ENCODE data around the gene NSFL1C. TPM values are rescaled to one million over a fixed set of nuclear protein-coding genes. Genes with fewer than 3 reads are reported as not detected.

The NSFL1C gene
- polyA plus RNA-seq, 1 of the 3 experiments (the other 2 are of a cell fraction): 45.9 TPM

DNA sequence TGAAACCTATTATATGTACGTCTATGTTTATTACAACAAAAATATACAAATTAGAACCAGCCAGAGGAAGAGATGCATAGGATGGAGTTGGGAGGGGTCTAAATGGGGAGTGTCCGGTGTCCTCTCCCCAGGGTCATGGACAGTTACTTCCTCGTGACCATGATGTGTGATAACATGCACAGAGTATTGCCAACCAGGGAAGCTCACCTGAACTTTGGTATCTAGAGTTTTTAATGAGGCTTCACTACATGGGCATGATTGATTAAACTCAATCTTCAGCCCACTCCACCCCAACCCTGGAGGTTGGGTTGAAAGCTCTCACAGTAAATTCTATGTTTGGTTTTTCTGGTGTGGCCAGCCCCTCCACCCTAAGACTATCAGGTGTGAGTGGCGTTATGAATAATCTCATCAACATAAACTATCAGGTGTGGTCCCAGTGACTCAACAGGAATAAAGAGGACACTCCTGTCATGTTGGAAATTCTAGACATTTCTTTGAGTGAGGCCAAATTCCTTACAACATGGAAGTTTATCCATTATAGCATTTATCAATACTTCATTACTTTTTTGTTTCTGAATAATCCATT is 37.4 kb downstream of the NSFL1C start:
- no peaks in the 10 kb centered on the region for H3K27me3 ChIP-seq (ENCODE audit: insufficient read depth)
- H2AFZ ChIP-seq (ENCODE audit: low read depth): no peak overlapping the region
- no peaks in the 10 kb centered on the region for H3F3A ChIP-seq (replicated peaks; ENCODE audit: insufficient read depth)
- H3K9me3 ChIP-seq: no peaks in the 10 kb centered on the region
- no peak overlapping the region for H3K4me3 ChIP-seq (ENCODE audit: low read depth in 2 of 2, low read length in 1 of 2)
- no peak for DNase-seq
- H3K9me2 ChIP-seq: no peaks in the 10 kb centered on the region
- H3K79me2 ChIP-seq (ENCODE audit: insufficient read depth): no peaks in the 10 kb centered on the region
- CTCF ChIA-PET: interaction anchor here (1.2 to 3.5 kb wide), 2 partner anchors 8 to 38 kb away, joined by 5 to 30 read pairs; no protein-coding TSS in a partner anchor
- H3K4me1 ChIP-seq (ENCODE audit: control insufficient read depth in 1 of 2, insufficient read depth in 2 of 2, low read depth in 1 of 2, low read length in 1 of 2): peaks cover 4 to 19% of the 10 kb centered on the region in 2 experiments; a peak in 3 of 4 replicates
- no peak overlapping the region for H3K4me2 ChIP-seq
- H3K36me3 ChIP-seq (replicated peaks in 1 of 2; ENCODE audit: control insufficient read depth in 1 of 2, insufficient read depth in 2 of 2, low read length in 1 of 2): no peaks in the 10 kb centered on the region
- H3K9ac ChIP-seq: no peak overlapping the region
- POLR2A ChIA-PET: no interaction called here
- WGBS (ENCODE audit: low lambda C conversion rate): 77% methylated on average over 4 of the region's 4 CpGs
- H3K27ac ChIP-seq (ENCODE audit: low read depth in 2 of 2, low read length in 1 of 2): no peak overlapping the region
- no peaks in the 10 kb centered on the region for H4K20me1 ChIP-seq (ENCODE audit: insufficient read depth)
- no peak for TF ChIP-seq TAF1 (IDR thresholded peaks at IDR 0.05; ENCODE audit: borderline replicate concordance, low read depth, low read length)
- TF ChIP-seq YY1 (IDR thresholded peaks at IDR 0.05; ENCODE audit: low read depth): no peak

DNA sequence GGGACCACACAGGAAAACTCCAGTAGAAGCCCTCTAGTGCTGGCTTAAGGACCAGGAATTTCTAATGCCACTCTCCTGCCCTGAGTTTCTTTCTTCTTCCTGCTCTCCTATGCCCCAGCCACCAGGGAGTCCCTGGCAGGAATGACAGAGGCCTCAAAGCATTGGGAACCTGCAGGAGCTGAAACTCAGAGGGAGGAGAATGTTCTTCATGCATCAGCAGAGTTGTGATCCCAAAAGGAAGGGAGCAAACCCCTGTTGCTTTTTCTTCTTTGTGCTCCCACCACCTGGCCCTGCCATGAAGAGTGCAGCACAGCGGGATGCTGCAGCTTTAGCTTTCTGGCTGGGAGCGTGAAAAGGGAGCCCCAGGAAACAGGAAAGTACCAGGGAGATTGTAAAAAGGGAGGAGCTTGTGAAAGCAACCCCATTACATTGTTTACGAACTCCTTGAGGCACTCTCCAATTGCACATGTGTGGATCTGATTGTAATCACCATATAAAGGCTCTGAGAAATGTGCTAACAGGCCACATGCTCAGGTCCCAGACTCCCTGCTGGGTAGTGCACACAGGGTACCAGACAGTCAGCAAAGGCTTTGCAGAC is 39.1 kb downstream of the NSFL1C start:
- Histone ChIP-seq H3K4me2 (no peak overlapping the region), H4K20me1 (ENCODE audit: insufficient read depth) (no peaks in the 10 kb centered on the region), H3K4me3 (ENCODE audit: low read depth in 2 of 2, low read length in 1 of 2) (no peak overlapping the region), H3K9me3 (no peaks in the 10 kb centered on the region), H3K9ac (no peak overlapping the region), H3K27ac (ENCODE audit: low read depth in 2 of 2, low read length in 1 of 2) (peak overlapping the region in 1 of 2 experiments; percentile 81; a peak in 2 of 4 replicates), H2AFZ (ENCODE audit: low read depth) (no peak overlapping the region), H3F3A (replicated peaks; ENCODE audit: insufficient read depth) (no peaks in the 10 kb centered on the region), H3K79me2 (ENCODE audit: insufficient read depth) (no peaks in the 10 kb centered on the region), H3K9me2 (no peaks in the 10 kb centered on the region), H3K36me3 (replicated peaks in 1 of 2; ENCODE audit: control insufficient read depth in 1 of 2, insufficient read depth in 2 of 2, low read length in 1 of 2) (no peaks in the 10 kb centered on the region), H3K27me3 (ENCODE audit: insufficient read depth) (no peaks in the 10 kb centered on the region), H3K4me1 (ENCODE audit: control insufficient read depth in 1 of 2, insufficient read depth in 2 of 2, low read depth in 1 of 2, low read length in 1 of 2) (peaks cover 4 to 19% of the 10 kb centered on the region in 2 experiments; a peak in 3 of 4 replicates)
- ChIA-PET POLR2A (interaction anchor here (1.4 kb wide), 1 partner anchor 35 kb away, joined by 6 read pairs; the partner anchor contains the start of gene FKBP1A), CTCF (interaction anchor here (0.5 to 3.5 kb wide), 8 partner anchors 9 to 283 kb away, joined by 3 to 30 read pairs (median 8); partner anchors contain the start of genes FKBP1A and NSFL1C)
- no peak for TF ChIP-seq NRF1 (IDR thresholded peaks at IDR 0.05; ENCODE audit: low read depth, low read length)
- TF ChIP-seq POLR2AphosphoS5 (IDR thresholded peaks at IDR 0.05; ENCODE audit: low read depth, low read length): no peak
- no peak for TF ChIP-seq EZH2phosphoT487 (IDR thresholded peaks at IDR 0.05; ENCODE audit: borderline replicate concordance, low read depth)
- no peak for TF ChIP-seq TAF1 (IDR thresholded peaks at IDR 0.05; ENCODE audit: borderline replicate concordance, low read depth, low read length)
- no peak for TF ChIP-seq USF1 (IDR thresholded peaks at IDR 0.05; ENCODE audit: borderline replicate concordance, low read depth)
- TF ChIP-seq FOSL2 (IDR thresholded peaks at IDR 0.05; ENCODE audit: borderline replicate concordance, low read depth): no peak
- TF ChIP-seq PBX3 (IDR thresholded peaks at IDR 0.05): no peak
- TF ChIP-seq RFX5 (IDR thresholded peaks at IDR 0.05; ENCODE audit: low read length): no peak
- no peak for TF ChIP-seq ZBTB33 (IDR thresholded peaks at IDR 0.05; ENCODE audit: borderline replicate concordance, low read depth)
- no peak for TF ChIP-seq IRF3 (IDR thresholded peaks at IDR 0.05; ENCODE audit: low read depth, low read length)
- peak; percentile 85; the same call in 1 of the 2 replicates for TF ChIP-seq MXI1 (IDR thresholded peaks at IDR 0.05; ENCODE audit: low read depth, low read length)
- peak; percentile 36; the same call in 1 of the 2 replicates for TF ChIP-seq GATA2 (CRISPR knock-in tag; IDR thresholded peaks at IDR 0.05)
- DNase-seq: peak; percentile 48
- 77% methylated on average over 3 of the region's 3 CpGs for WGBS (ENCODE audit: low lambda C conversion rate)
